ENCODE data around the gene NUMBL. TPM values are rescaled to one million over a fixed set of nuclear protein-coding genes. Genes with fewer than 3 reads are reported as not detected.

The NUMBL gene
- total and polyA plus RNA-seq, 2 of the 13 experiments (the other 11 are each of a cell fraction or from before 2014, with no cell fraction given), result 0.49 to 2.3 TPM

GRCh38 chr19:40667602-40668001 lies 22.8 kb downstream of the NUMBL start:
- no peak overlapping the region for H3K9ac ChIP-seq (ENCODE audit: insufficient read depth, low read depth, low read length)
- 100% methylated on average over 2 of the region's 14 CpGs for WGBS (ENCODE audit: low lambda C conversion rate)
- no peak for DNase-seq (ENCODE audit: low spot score)
- TF ChIP-seq SNAI1 (CRISPR knock-in tag; IDR thresholded peaks at IDR 0.05; ENCODE audit: borderline replicate concordance), result no peak
- TF ChIP-seq ZNF790 (CRISPR knock-in tag; IDR thresholded peaks at IDR 0.05; ENCODE audit: borderline replicate concordance), result no peak
- H3K4me2 ChIP-seq (ENCODE audit: low read depth, low read length), result no peak overlapping the region
- no peak overlapping the region for H2AFZ ChIP-seq (ENCODE audit: low read length)
- no peak overlapping the region for H3K27ac ChIP-seq (ENCODE audit: extremely low read length, insufficient read depth, low read length)
- no peaks in the 10 kb centered on the region; the same call in 1 of the 2 replicates for H3K9me3 ChIP-seq (ENCODE audit: low read length)
- no peaks in the 10 kb centered on the region for H3K79me2 ChIP-seq (ENCODE audit: insufficient read depth, low read length)
- H3K36me3 ChIP-seq (replicated peaks in 1 of 2; ENCODE audit: control insufficient read depth in 1 of 2, insufficient read depth in 2 of 2, low read length in 2 of 2), result no peaks in the 10 kb centered on the region
- no peak overlapping the region for H3K4me3 ChIP-seq (replicated peaks in 1 of 3; ENCODE audit: insufficient read depth in 1 of 3, low read depth in 2 of 3, low read length in 3 of 3)
- FAIRE-seq, result no peak
- POLR2A ChIA-PET, result no interaction called here
- H3K27me3 ChIP-seq (ENCODE audit: control insufficient read depth in 1 of 2, insufficient read depth in 2 of 2, low read length in 2 of 2), result peaks cover 3 to 9% of the 10 kb centered on the region in 2 experiments; a peak in 2 of 5 replicates
- intact Hi-C loops (cut with micrococcal nuclease; ENCODE audit: unreplicated experiment), result loop anchor here (10.0 kb wide), 1 partner anchor 357 kb away; no protein-coding TSS in a partner anchor
- in situ Hi-C loops (cut with HindIII; ENCODE audit: extremely low pct_ligation_motif_present, low pct_unique_long_range_greater_than_20kb), result loop anchor here (25.0 kb wide), 1 partner anchor 470 kb away; no protein-coding TSS in a partner anchor
- no peaks in the 10 kb centered on the region for H4K20me1 ChIP-seq (ENCODE audit: insufficient read depth, low read length)
- ATAC-seq, result no peak
- BruUV-seq (replicated peaks), result no TSS peak
- H3K4me1 ChIP-seq (ENCODE audit: insufficient read depth, low read length), result peaks cover 11% of the 10 kb centered on the region
- CTCF ChIA-PET (ENCODE audit: low intra/inter-chr PET ratio, low total read pairs), result no interaction called here

- no peak overlapping the region for H3K9ac ChIP-seq (ENCODE audit: insufficient read depth, low read depth, low read length)
- ATAC-seq (no peak), DNase-seq (ENCODE audit: low spot score) (no peak), FAIRE-seq (no peak)
- 89% methylated on average over 14 of the region's 14 CpGs for WGBS (ENCODE audit: low lambda C conversion rate)
- peaks cover 11% of the 10 kb centered on the region for H3K4me1 ChIP-seq (ENCODE audit: insufficient read depth, low read length)
- no peak overlapping the region for H3K27ac ChIP-seq (ENCODE audit: extremely low read length, insufficient read depth, low read length)
- no peaks in the 10 kb centered on the region for H4K20me1 ChIP-seq (ENCODE audit: insufficient read depth, low read length)
- BruUV-seq (replicated peaks), result no TSS peak
- H3K36me3 ChIP-seq (replicated peaks in 1 of 2; ENCODE audit: control insufficient read depth in 1 of 2, insufficient read depth in 2 of 2, low read length in 2 of 2), result no peaks in the 10 kb centered on the region
- H3K4me3 ChIP-seq (replicated peaks in 1 of 3; ENCODE audit: insufficient read depth in 1 of 3, low read depth in 2 of 3, low read length in 3 of 3), result no peak overlapping the region
- H2AFZ ChIP-seq (ENCODE audit: low read length), result no peak overlapping the region
- ChIA-PET POLR2A (no interaction called here), CTCF (ENCODE audit: low intra/inter-chr PET ratio, low total read pairs) (no interaction called here)
- H3K79me2 ChIP-seq (ENCODE audit: insufficient read depth, low read length), result no peaks in the 10 kb centered on the region
- H3K4me2 ChIP-seq (ENCODE audit: low read depth, low read length), result no peak overlapping the region
- intact Hi-C loops (cut with micrococcal nuclease; ENCODE audit: unreplicated experiment), result loop anchor here (10.0 kb wide), 1 partner anchor 358 kb away; no protein-coding TSS in a partner anchor
- H3K9me3 ChIP-seq (ENCODE audit: low read length), result no peaks in the 10 kb centered on the region; the same call in 1 of the 2 replicates
- TF ChIP-seq HNRNPL (IDR thresholded peaks at IDR 0.05; ENCODE audit: low read depth, low read length) (peak; percentile 97), SSRP1 (CRISPR knock-in tag; IDR thresholded peaks at IDR 0.05) (no peak)
- in situ Hi-C loops (cut with HindIII; ENCODE audit: extremely low pct_ligation_motif_present, low pct_unique_long_range_greater_than_20kb), result loop anchor here (25.0 kb wide), 1 partner anchor 470 kb away; no protein-coding TSS in a partner anchor
- H3K27me3 ChIP-seq (ENCODE audit: control insufficient read depth in 1 of 2, insufficient read depth in 2 of 2, low read length in 2 of 2), result peaks cover 3 to 9% of the 10 kb centered on the region in 2 experiments; a peak in 2 of 5 replicates
Measured at GRCh38 chr19:40666803-40667438, 23.5 kb downstream of the NUMBL start.

Data from HepG2 (cell line).